Mammary epithelial cell (primary cell): ENCODE results near the gene CCDC61.

Experiments
- EZH2 ChIP-seq: IDR thresholded peaks from 2 replicates; pipeline ENCODE4 v1.6.1; 2012; ENCODE audit warnings: low read length, inconsistent platforms, borderline replicate concordance
- TF ChIP-seq, protein P1 (sequence below), 2 donors: IDR thresholded peaks in 1 of 2; conservative IDR thresholded peaks in 1 of 2; 2 replicates each; pipeline ENCODE4 v1.5.1; 2011 to 2012; ENCODE audit warnings: inconsistent platforms in 2 of 2, low read length in 2 of 2, mild to moderate bottlenecking in 2 of 2, control low read depth in 1 of 2, low read depth in 1 of 2; ENCODE audit not compliant: insufficient read depth in 1 of 2; ENCODE audit errors: extremely low read depth in 1 of 2

DNA sequence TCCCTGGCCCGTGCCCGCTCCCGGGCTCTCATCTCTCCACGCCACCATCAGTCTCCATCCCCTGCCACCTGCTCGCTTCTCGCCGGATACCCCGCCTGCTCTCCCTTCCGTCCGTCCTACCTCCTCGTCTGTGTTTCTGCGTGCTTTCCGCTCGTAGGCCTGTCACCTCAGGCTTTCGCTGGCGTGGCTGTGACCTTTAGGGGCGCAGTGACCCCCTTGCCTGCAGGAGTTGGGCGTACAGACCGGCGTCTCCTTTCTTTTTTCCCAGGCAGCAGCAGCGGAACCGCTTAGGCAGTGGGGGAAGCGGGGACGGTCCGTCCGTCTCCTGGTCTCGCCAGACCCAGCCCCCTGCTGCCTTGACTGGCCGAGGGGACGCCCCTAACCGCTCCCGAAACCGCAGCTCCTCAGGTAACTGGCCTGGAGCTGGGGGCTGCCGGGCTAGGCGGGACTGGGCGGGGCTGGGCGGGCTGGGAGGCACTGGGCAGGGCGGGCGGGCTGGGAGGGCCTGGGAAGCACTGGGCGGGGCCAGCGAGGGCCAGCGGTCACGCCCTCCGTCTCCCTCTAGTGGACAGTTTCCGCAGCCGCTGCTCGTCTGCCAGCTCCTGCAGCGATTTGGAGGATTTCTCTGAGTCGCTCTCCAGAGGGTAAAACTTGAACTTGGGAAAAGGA, 21.3 kb downstream of the CCDC61 start:
- TF ChIP-seq, protein P1, sequence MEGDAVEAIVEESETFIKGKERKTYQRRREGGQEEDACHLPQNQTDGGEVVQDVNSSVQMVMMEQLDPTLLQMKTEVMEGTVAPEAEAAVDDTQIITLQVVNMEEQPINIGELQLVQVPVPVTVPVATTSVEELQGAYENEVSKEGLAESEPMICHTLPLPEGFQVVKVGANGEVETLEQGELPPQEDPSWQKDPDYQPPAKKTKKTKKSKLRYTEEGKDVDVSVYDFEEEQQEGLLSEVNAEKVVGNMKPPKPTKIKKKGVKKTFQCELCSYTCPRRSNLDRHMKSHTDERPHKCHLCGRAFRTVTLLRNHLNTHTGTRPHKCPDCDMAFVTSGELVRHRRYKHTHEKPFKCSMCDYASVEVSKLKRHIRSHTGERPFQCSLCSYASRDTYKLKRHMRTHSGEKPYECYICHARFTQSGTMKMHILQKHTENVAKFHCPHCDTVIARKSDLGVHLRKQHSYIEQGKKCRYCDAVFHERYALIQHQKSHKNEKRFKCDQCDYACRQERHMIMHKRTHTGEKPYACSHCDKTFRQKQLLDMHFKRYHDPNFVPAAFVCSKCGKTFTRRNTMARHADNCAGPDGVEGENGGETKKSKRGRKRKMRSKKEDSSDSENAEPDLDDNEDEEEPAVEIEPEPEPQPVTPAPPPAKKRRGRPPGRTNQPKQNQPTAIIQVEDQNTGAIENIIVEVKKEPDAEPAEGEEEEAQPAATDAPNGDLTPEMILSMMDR (conservative IDR thresholded peaks at IDR 0.05 in 1 of 2, IDR thresholded peaks at IDR 0.05 in 1 of 2; ENCODE audit: extremely low read depth in 1 of 2, insufficient read depth in 1 of 2, low read depth in 1 of 2, low read length in 2 of 2), result peak; percentile 68 to 79
- TF ChIP-seq EZH2, result no peak
